ENCODE results near the gene STARD3. TPM values are rescaled to one million over a fixed set of nuclear protein-coding genes. Genes with fewer than 3 reads are reported as not detected.

The STARD3 gene
- total and polyA plus RNA-seq, 2 donors from 2014 or later: 32.1 to 47.6 TPM

- Histone ChIP-seq H3K36me3 (ENCODE audit: control insufficient read depth in 2 of 3, insufficient read depth in 3 of 3, low read length in 3 of 3) (peaks cover 0 to 3% (median 2%) of the 10 kb centered on the region in 3 donors), H3K9ac (ENCODE audit: low read length in 3 of 3) (no peak overlapping the region), H3K27me3 (ENCODE audit: control insufficient read depth, insufficient read depth, low read length) (no peaks in the 10 kb centered on the region), H3K9me3 (ENCODE audit: control insufficient read depth in 2 of 3, insufficient read depth in 1 of 3, low read length in 3 of 3) (no peaks in the 10 kb centered on the region), H3K27ac (ENCODE audit: low read depth in 2 of 2, low read length in 2 of 2) (no peak overlapping the region), H3K4me3 (ENCODE audit: low read length in 3 of 3) (no peak overlapping the region), H3K4me1 (ENCODE audit: control insufficient read depth in 2 of 3, insufficient read depth in 2 of 3, low read depth in 1 of 3, low read length in 3 of 3) (peaks cover 0 to 5% (median 0%) of the 10 kb centered on the region in 3 donors)
- no peak for DNase-seq
- TF ChIP-seq, protein P1, sequence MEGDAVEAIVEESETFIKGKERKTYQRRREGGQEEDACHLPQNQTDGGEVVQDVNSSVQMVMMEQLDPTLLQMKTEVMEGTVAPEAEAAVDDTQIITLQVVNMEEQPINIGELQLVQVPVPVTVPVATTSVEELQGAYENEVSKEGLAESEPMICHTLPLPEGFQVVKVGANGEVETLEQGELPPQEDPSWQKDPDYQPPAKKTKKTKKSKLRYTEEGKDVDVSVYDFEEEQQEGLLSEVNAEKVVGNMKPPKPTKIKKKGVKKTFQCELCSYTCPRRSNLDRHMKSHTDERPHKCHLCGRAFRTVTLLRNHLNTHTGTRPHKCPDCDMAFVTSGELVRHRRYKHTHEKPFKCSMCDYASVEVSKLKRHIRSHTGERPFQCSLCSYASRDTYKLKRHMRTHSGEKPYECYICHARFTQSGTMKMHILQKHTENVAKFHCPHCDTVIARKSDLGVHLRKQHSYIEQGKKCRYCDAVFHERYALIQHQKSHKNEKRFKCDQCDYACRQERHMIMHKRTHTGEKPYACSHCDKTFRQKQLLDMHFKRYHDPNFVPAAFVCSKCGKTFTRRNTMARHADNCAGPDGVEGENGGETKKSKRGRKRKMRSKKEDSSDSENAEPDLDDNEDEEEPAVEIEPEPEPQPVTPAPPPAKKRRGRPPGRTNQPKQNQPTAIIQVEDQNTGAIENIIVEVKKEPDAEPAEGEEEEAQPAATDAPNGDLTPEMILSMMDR (IDR thresholded peaks at IDR 0.05; ENCODE audit: borderline replicate concordance, extremely low read depth, insufficient read depth): no peak
- intact Hi-C loops (cut with DNase I): no loop called here
- FAIRE-seq: no peak
These were observed 11.8 kb downstream of the STARD3 start for GRCh38 chr17:39648616-39649366.

GRCh38 chr17:39650121-39650579 is 13.2 kb downstream of the STARD3 start:
- DNase-seq: no peak
- H3K27me3 ChIP-seq (ENCODE audit: control insufficient read depth, insufficient read depth, low read length): no peaks in the 10 kb centered on the region
- no peaks in the 10 kb centered on the region for H3K9me3 ChIP-seq (ENCODE audit: control insufficient read depth in 2 of 3, insufficient read depth in 1 of 3, low read length in 3 of 3)
- no peak overlapping the region for H3K9ac ChIP-seq (ENCODE audit: low read length in 3 of 3)
- TF ChIP-seq, protein P1 (IDR thresholded peaks at IDR 0.05; ENCODE audit: borderline replicate concordance, extremely low read depth, insufficient read depth): no peak
- intact Hi-C loops (cut with DNase I): no loop called here
- H3K27ac ChIP-seq (ENCODE audit: low read depth in 2 of 2, low read length in 2 of 2): no peak overlapping the region
- H3K4me3 ChIP-seq (ENCODE audit: low read length in 3 of 3): no peak overlapping the region
- no peak for FAIRE-seq
- H3K4me1 ChIP-seq (ENCODE audit: control insufficient read depth in 2 of 3, insufficient read depth in 2 of 3, low read depth in 1 of 3, low read length in 3 of 3): peaks cover 0 to 5% (median 0%) of the 10 kb centered on the region in 3 donors
- peaks cover 0 to 3% (median 2%) of the 10 kb centered on the region in 3 donors for H3K36me3 ChIP-seq (ENCODE audit: control insufficient read depth in 2 of 3, insufficient read depth in 3 of 3, low read length in 3 of 3)

- no peak overlapping the region for H3K9ac ChIP-seq (ENCODE audit: low read length in 3 of 3)
These were observed 15.1 kb downstream of the STARD3 start for GRCh38 chr17:39651923-39652586.

More at GRCh38 chr17:39651923-39652586, 15.1 kb downstream of the STARD3 start:
- FAIRE-seq (no peak), DNase-seq (no peak)
- TF ChIP-seq, protein P1 (IDR thresholded peaks at IDR 0.05; ENCODE audit: borderline replicate concordance, extremely low read depth, insufficient read depth): no peak
- Histone ChIP-seq H3K4me3 (ENCODE audit: low read length in 3 of 3) (no peak overlapping the region), H3K9me3 (ENCODE audit: control insufficient read depth in 2 of 3, insufficient read depth in 1 of 3, low read length in 3 of 3) (no peaks in the 10 kb centered on the region), H3K36me3 (ENCODE audit: control insufficient read depth in 2 of 3, insufficient read depth in 3 of 3, low read length in 3 of 3) (peaks cover 0 to 3% (median 2%) of the 10 kb centered on the region in 3 donors), H3K27me3 (ENCODE audit: control insufficient read depth, insufficient read depth, low read length) (no peaks in the 10 kb centered on the region), H3K4me1 (ENCODE audit: control insufficient read depth in 2 of 3, insufficient read depth in 2 of 3, low read depth in 1 of 3, low read length in 3 of 3) (peaks cover 0 to 5% (median 0%) of the 10 kb centered on the region in 3 donors), H3K27ac (ENCODE audit: low read depth in 2 of 2, low read length in 2 of 2) (no peak overlapping the region)
- intact Hi-C loops (cut with DNase I): no loop called here

Measured in kidney (tissue), 14 donors.